ENCODE measurements around the gene RBM19.

Gene RBM19

DNA sequence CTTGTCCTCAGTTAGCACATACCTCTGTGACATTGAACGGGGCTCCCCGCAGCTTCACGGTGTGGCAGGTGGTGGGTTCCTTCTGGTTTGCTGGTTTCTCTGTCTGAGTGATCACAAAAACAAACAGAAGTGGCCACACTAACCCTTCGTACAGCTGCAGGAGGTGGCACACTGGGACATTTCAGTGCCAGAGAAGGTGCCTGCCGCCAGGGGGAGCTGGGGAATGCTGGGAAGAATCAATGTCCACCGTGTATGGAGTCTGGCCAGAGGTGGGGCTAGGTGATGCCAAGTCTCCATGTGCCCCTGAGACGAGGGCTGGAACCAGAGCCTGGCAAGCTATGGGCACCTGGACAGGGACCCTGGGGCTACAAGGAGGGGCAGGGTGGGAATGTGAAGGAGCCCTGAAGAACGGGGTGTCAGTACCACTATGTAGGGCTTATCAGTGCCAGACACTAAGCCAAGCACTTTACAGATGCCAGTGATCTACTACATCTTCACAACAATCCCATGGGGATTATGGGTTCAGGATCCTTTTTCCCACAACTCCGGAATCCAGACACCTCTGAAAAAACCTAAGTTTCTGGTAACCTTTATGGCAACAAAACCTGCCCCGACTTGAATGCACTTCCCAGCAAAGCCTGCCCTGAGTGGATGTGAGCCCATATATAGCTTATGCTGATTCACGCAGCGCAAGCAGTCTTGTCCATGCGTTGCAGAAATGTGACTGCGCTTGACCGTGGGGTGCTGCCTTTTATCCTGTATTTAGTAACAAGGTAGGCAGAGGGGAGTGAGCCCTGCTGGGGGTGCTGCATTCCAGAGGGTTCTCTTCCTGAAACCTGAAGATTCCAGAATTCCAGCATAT is 10.8 kb downstream of the RBM19 start:
- ATAC-seq: no peak

DNA sequence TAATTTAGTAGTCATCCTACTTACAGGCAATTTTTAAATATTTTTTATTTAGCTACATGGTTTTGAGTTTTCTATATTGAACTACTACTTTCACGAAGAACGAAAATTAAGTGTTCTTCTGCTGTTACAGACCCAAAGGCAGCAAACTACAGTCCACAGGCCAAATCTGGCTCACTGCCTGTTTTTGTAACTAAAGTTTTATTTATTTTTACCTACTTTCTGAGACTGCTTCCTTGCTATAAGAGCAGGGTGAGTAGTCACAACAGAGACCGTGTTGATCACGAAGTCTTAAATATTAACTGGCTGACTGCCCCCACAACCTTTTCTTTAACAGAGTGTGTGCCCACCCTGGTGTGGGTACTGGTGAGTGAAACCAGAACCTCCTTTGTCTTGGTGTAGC is 11.6 kb downstream of the RBM19 start:
- no peak for ATAC-seq

DNA sequence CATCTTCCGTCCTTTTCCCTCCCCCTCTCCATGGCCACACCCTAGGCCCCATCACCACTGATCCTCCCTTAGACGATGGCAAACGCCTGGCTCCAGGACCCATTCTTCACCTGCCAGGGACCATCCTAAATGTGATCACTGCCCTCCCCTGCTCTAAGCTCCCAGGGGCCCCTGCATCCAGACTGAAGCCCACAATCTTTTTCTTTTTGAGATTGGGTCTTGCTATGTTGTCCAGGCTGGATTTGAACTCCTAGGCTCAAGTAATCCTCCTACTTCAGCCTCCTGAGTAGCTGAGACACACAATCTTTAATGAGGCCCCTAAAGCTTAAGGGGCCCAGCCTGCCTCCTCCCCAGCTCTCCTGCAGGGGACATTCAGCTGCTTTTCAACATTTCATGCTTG is 15.3 kb downstream of the RBM19 start:
- no peak for ATAC-seq

DNA sequence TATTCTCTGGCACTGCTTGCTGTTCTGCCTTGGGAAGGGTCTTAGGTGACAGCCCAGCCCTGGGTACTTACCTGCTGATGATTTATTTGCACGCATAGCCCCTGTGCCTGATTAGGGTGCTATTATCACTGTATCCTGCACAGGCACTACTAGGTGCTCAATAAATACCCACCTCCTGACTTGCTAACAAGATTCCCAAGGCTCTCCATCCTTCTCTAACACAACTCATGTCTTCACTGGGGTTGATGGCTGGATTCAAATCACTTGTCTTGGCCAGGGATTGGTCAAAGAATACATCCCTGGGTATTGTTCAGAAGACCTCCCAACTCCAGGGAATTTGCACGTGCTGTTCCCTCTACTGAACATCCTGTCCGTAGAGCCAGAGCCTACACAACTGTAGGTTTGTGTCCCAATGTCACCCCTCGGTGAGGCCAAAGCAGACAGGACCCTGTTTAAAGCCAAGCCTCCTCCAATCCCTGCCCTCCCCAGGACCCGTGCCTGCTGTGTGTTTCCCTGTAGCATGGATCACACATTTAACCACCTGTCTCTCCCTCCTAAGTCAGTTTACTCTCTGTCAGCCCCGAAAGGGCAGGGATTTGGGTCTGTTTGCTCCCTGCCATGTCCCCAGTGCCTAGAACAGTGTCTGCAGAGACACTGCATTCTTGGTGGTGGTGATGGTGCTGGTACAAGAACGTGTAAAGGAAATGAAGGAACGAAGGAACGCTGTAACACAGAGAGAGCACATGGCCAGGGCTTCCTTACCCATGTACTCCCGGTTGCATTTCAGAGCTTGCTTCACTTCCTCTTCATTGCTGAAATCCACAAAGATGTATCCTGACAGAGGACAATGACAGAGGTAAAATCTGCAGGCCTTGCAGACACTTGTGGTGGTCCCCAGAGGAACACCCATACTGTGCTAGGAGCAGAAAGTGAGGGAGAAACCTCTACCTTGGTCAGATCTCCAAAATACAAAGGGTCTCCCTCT is 16.5 kb downstream of the RBM19 start:
- ATAC-seq: no peak

DNA sequence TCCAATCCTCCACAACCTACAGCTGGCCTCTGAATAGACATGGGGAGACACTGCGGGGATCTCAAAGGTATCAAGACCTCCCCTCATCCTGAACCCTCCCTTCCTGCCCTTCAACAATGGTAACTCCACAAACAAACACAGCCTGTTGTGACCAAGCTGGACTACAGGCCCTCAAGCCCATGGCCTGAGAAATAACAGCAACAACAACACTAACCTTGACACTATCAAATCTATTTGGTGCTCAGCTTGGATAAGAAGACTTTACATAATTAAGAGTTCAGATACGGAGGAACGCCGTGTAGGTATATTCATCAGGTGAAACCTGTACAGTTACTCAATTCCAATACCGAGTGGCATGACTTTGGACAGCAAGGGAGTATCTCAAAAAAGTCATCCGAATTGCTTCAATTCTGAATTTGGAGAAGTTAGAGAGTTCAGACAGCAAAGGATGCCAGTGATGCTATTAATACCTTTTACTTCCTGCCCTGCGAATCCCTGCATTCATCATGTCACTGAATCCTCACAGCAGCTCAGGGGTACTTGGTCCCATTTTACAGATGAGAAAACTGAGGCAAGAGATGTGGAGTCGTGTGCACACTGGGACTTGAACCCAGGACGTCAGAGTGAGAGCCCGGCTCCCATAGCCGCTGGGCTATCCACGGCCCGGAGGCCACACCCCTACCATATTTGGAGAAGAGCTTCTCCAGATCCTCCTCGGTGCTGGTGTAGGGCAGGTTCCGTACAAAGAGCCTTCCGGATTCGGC is 17.8 kb downstream of the RBM19 start:
- ATAC-seq: no peak

DNA sequence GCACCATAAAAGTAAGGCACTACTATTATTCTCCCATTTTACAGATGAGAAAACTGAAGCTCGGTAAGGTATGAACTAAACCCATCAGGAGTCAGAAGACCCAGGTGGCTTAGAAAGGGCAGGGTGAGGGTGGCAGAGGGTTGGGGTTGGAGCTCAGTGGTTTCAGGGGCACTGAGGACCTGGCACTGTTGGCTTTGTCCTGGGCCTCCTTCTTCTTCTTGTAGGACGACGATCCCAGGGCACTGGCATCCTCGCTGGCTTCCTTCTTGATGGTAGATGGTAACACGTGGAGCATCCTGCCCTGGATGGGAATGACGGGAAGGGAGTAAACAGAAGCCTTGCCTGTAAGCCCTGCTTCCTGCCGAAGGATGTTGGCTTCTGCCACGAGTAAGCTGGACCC is 19.9 kb downstream of the RBM19 start:
- no peak for ATAC-seq

DNA sequence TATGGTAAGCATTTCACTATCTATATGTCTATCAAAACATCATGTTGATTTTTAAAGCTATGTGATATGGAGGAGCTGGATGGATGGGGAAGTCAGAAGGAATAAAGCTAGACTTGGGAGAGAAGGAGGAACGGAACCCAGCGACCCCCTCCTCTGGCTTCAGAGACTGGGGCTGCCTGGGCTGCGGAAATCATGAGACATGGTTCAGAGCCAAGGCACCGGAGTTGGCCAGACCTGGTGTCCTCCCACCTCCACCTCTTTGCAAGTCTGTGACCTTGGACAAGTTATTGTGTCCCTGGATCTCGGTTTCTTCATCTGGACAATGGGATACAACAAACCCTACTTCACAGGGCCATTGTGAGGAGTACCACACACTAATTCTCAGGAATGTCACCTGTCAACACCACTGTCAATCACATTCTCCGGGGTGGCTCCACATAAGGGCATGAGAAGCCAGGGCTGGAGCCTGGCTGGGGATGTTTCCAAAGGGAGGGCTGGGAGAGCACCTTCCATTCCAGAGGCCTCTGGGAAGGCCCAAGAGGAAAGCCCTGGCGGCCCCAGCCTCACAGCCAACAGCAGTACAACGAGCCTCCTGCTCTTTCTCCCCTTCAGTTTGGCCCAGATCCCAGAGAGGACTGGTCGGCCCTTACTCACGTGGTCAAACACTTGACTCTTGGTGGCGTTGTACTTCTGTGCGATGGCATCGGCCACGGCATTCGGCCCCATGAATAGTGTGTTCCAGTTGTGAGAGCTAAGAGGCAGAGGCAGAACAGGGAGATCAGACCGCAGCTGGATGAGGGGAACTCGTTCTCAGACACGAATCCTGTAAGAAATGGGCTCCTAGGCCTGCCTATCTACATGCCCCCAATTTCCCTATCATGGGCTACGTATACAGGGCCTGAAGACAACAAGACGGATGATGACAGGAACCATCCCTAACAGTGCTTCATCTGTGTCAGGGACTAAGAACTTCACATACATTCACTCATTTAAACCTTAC is 20.7 kb downstream of the RBM19 start:
- ATAC-seq: no peak

DNA sequence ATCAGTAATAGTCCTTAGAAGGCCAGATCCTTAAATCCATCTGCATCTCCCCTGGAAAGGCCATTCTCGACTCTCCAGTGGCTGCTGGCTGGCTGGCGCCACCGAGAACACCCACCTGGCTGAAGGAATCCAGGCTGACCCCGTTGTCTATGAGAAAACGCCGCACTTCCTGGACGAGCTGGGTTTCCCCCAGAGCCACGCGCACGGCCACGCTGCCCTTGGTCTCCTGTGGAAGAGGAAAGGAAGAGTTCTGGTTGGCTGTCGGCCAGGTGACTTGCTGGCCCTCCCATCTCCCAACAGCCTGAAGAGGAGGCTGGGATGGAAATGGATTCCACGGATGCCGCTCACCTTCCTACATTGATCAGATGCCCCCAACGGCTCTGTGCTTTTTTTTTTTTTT is 23.9 kb downstream of the RBM19 start:
- no peak for ATAC-seq

DNA sequence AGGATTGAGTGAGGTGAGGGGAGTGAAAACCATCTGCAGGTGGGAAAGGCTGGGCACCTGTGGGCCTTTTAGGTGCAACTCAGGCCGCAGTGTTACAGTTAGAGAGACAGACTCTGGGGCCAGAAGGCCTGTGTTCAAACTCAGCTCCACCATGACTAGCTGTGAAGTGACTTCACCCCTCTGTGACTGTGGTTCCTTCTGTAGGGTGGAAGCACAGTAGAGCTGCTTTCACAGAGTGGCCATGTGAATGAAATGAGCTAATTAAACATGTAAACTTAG is 25.0 kb downstream of the RBM19 start:
- no peak for ATAC-seq

DNA sequence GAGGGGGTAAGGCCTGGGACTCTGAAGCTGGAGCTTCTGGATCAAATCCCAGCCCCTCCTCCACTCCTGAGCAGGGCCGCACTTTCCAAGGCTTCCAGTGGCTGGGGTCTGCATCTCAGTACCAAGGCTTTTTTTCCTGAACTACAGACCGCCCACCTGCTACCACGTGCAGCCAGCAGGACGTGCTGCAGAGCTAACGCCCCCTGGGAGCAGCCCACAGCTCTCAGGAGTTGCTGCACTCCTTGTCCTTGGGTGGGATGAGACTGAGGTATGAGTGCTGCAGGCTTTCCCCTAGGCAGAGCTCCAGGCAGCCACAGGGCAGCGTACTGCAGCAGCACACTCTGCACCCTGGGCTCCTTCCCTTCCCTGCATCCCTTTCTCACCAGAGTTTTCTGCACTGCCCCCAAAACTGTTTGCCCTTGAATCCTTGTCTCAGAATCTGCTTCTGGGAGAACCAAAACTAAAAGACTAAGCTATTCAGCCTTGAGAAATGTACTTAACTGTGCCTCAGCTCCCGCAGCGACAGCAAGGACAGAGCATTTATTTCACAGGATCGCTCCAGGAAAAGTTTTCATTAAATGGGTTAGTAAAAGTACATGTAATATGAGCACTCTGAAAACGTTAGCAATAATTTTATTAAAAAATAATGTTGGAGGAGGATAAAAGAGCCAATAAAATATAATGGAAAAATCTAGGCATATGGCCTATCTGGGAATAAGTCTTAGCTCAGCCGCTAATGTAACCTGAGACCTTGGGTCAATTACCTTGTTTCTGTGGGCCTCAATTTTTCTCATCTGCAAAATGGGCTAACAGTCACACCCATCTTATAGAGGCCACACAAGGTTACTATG is 25.5 kb downstream of the RBM19 start:
- ATAC-seq: no peak

DNA sequence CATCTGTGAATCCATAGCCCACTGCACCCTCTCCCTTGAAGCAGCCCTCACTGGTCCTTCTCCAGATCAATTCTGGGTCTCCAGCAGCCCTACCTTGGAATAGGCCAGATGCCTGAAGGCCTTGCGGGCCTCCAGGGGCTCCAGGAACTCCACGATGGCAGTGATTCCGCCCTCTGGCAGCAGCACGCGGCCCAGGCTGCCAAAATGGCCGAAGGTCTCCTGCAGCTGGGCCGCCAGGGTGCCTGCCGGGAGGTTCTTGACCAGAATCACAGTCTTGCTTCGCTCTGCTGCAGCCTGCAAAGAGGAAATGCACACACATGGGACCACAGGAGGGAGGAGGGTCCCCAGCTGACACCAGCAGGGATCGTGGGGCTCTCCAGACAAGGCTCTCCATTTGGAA is 26.3 kb downstream of the RBM19 start:
- ATAC-seq: no peak

DNA sequence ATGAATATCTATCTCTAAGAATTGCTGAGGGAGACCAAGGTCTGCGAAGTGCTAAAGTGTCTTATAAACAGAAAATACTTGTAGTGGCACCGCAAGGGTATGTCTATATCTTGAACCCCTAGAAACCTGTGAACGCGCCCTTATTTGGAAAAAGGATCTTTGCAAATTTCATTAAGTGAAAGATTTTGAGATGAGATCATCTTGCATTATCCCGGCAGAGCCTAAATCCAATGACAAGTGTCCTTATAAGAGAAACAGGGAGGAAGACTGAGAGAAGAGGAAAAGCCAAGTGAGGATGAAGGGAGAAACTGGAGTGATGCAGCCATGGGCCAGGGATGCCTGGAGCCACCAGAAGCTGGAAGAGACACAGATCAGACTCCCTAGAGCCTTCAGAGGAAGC is 27.7 kb downstream of the RBM19 start:
- ATAC-seq: no peak

DNA sequence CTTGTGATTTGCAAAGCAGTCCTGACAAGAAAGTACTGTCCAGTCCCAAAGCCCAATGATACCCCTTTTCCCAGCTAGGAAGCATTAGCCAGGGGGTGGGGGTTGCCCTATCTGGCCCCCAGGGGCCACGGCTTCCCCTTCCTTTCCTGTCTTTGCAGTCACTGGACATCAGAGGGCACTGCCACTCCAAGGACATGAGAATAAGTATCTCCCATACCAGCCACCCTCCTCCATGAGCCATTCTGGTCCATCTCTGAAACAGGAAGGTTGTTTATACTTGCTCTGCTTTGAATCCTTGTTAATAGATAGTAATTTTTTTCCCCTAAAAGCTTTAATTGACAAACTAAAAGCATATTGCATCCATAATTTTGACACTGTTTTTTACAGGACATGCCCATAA is 29.7 kb downstream of the RBM19 start:
- ATAC-seq: no peak

DNA sequence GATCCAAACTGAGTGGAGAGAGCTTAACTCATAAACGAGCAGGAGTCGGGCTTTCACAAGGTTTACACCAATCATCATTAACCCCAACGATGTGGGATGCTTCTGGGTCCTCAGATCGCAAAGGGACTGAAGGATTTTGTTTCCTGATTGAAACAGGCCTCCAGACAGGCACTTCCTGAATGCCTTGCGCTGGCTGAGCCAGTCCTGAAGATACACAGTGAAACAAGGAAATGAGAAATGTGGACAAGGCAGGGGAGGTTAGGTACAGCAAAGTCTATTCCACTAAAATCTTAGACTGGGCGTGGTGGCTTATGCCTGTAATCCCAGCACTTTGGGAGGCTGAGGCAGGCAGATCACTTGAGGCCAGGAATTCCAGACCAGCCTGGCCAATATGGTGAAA is 30.7 kb downstream of the RBM19 start:
- no peak for ATAC-seq

DNA sequence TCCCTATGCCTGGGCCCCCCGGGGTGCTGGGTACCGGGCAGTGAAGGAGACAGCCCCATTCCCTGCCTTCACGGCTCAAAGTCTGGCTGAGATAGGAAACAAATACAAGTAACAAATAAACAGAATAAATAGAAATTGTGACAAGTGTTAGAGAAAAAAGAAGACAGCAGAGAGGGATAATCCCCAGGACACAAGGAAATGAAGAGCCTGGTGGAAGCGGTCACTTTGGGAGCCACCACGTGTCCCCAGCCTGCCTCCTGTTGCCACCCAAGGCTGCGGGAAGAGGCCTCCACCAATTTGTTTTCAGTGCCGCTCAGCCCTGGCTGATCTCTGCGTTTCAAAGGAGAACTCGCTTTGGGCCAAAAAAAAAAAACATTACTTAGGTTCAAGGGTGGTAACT is 31.2 kb downstream of the RBM19 start:
- ATAC-seq: no peak

DNA sequence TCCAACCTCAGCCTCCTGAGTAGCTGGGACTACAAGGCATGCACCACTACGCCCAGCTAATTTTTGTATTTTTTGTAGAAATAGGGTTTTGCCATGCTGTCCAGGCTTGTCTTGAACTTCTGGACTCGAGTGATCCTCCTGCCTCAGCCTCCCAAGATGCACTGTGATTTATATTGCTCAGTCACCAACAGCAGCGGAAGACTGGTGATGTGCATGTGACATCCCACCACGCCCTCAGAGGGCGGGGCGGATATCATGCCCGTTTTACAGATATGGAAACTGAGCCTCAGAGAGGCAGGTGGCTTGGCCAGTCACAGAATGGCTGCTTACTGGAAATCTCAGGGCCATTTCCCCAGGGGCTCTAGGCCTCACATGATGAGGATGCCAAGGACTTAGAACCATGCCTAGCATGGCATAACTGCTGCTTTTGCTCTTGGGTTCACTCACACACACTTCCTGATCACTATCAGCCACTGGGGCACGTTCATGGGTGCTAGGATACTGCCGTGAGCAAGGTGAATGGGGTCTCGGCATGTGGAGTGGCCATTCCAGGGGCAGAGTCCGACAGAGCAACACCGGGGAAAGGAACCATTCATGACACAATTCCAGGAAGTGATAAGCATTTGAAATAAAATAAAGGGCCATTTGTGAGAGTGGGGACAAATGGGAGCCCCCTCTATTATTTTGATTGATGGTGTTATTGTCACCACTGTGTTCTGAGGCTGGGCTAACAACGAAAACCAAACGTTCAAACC is 31.9 kb downstream of the RBM19 start:
- no peak for ATAC-seq

DNA sequence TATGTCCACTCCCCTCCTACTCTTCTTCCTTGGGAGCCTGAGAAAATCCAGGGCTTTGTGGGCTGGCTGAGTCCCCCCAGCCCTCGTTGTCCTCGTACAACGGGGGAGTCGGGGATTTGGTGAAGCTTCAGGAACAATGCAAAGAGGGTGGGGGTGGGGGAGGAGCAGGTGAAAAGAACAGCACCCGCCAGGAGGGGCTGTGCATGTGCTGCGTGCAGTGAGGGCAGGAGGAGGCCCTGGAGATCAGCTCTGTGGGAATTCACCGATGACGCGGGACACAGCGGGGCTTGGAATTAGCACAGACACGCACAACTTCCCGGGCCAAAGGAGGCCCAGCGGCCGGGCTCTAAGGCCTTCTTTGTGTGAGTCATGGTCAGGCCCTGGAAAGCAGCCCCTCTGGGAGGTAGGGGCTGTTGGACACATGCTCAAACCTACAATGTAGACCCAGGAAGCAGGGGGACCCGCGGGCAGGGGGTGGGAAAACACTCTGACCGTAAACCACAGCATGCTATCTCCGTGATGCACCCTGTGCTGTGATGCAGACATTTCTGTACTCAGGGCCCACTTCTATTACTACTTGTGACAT is 32.8 kb downstream of the RBM19 start:
- no peak for ATAC-seq

DNA sequence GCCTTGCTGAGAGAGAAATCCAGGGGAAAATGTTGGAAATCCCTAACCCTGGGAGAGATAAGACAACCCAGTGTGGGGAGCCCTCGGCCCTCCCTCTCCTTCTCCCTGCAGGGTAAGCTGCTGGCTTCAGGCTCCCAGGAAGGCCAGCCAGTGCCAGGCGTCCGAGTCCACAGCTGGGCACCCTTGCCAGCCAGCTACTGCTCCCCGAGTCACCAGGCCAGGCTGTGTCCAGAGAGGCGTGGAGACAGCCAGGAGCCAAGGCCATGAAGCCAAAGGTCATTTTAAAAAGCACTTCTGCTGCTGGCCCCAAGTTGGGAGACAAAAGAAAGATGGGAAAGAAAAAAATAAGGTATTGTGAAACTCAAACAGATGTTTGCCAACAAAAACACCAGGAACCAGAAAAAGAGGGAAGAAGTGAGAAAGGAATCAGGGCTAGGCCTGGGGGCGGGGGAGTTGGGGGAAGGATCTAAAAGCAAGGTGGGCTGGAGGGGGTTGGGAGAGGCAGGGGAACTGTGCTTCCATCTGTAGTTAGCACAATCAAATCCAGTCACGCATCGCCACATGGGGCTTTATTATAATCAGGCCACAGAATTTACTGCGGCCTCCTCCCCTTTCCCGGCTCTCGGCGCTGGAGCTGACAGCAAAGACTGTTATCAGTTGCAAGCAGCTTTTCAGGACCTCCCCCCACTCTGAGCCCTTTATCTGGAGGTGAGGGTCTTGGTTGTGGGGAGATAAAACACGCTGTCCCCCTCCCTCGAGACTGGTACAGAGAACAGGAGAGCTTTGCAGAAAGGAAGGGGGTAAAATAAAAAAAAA is 33.5 kb downstream of the RBM19 start:
- ATAC-seq: no peak

DNA sequence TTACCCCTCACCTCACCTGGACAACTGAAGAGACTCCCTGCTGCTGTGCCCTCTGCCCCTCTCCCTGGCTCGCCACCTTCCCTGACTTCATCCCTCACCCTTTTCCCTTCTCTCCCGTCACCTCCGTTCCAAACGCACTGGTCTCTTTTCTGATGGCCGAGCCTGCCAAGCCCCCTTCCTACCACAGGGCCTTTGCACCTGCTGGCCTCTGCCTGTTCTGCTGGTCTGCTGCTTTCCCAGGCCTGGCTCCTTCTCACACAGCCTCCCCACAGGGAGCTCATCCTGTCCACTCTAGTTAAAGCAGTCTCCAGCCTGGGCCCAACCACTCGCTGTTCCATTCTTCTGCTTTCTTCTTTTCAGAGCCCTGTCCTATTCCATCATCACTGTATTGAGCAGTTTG is 34.6 kb downstream of the RBM19 start:
- ATAC-seq: no peak

All from activated CD4-positive, CD25-positive, alpha-beta regulatory T cell treated with anti-CD3 and anti-CD28 coated beads, Interleukin-2, amount 50 U/mL, for 24 hours (primary cell).